Left cardiac atrium (tissue), 4 donors: ENCODE measurements around the gene ANKLE1. TPM values are rescaled to one million over a fixed set of nuclear protein-coding genes. Genes with fewer than 3 reads are reported as not detected.
A peak's percentile ranks its signal among the peaks of the same experiment; 100 is the strongest.

Experiments
- ATAC-seq, 2 donors: fragments of 200-7000 bp; cut with Tn5 transposase; one replicate each; pipeline ENCODE4 v1.9.1; 2020; ENCODE audit warnings: mild to moderate bottlenecking in 2 of 2, moderate library complexity in 2 of 2
- DNase-seq: peaks from one replicate; pipeline ENCODE4 v3.0.0-alpha.2; 2020
- intact Hi-C, 2 donors: fragments of 100-400 bp; cut with DNase I; formaldehyde crosslinking; loops; one replicate each; pipeline versions ENCODE4 v1.14.1 to v1.15.1; 2022 to 2023
- long read RNA-seq: library from polyadenylated mRNA; unstranded; transcript quantifications from one replicate; pipeline ENCODE4 v2.0.0, GENCODE V29; 2021
- total RNA-seq, 2 donors: library from RNA; stranded (reverse); fragmentation: NEBNext Ultra II Directional; extraction: Animal tissue kit (Norgen Biotek cat#: 25700); gene quantifications; one replicate each; pipeline ENCODE4 v1.2.1, GENCODE V29; 2021
- donor health status: DM: no; HTN: yes; CAD: no.
- donor health status: DM: no; HTN: yes; CAD: no; lungs with severe emphysema.
- donor health status: DM: yes; HTN: yes; CAD: no.
- donor health status: Dilated cardiomyopathy.

The ANKLE1 gene, protein sequence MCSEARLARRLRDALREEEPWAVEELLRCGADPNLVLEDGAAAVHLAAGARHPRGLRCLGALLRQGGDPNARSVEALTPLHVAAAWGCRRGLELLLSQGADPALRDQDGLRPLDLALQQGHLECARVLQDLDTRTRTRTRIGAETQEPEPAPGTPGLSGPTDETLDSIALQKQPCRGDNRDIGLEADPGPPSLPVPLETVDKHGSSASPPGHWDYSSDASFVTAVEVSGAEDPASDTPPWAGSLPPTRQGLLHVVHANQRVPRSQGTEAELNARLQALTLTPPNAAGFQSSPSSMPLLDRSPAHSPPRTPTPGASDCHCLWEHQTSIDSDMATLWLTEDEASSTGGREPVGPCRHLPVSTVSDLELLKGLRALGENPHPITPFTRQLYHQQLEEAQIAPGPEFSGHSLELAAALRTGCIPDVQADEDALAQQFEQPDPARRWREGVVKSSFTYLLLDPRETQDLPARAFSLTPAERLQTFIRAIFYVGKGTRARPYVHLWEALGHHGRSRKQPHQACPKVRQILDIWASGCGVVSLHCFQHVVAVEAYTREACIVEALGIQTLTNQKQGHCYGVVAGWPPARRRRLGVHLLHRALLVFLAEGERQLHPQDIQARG
- under 1 TPM; 0.37 to 0.47 TPM for total RNA-seq
- long read RNA-seq, result 0 reads

DNA sequence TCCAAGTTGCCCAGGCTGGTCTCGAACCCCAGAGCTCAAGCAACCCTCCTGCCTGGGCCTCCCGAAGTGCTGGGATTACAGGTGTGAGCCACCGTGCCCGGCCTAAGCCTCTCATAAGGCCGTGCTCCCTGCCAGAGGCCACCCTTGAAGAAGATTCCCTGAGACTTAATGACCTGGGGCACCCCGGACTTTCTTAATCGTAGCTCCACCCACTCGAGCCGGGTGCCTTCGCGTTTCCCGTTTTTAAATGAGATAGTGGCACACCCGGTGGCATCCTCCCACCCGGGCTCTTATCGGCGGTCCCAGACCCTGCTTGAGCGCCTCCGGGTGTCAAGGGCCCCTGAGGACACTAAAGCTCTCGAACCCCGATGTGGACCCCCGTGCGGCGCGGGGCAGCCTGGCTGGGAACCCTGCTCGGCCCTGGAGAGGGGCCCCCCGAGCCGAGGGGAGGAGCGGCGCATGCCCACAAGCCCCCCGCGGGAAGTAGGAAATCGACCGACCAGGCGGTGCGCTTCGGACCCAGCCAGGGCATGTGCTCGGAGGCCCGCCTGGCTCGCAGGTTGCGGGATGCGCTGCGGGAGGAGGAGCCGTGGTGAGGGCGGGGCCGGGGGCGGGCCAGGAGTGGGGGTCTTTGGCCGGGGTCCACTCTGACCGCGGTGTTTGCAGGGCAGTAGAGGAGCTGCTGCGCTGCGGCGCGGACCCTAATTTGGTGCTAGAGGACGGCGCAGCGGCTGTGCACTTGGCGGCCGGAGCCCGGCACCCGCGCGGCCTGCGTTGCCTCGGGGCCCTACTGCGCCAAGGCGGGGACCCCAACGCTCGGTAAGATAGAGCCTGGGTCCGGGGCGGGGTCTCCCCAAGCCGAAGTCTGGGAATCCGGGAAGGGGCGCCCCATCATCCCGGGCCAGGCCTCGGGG lies at the start of gene ANKLE1:
Gene ANKLE1, plus strand, starts transcription at position 511 of the 914 bp plus-strand sequence. Its CDS starts 20 bp downstream, at position 531.
- DNase-seq (no peak), ATAC-seq (peak; percentile 40 to 56)
- intact Hi-C loops, result loop anchor here (1.0 to 10.0 kb wide), 3 partner anchors 77 to 214 kb away; no protein-coding TSS in a partner anchor

DNA sequence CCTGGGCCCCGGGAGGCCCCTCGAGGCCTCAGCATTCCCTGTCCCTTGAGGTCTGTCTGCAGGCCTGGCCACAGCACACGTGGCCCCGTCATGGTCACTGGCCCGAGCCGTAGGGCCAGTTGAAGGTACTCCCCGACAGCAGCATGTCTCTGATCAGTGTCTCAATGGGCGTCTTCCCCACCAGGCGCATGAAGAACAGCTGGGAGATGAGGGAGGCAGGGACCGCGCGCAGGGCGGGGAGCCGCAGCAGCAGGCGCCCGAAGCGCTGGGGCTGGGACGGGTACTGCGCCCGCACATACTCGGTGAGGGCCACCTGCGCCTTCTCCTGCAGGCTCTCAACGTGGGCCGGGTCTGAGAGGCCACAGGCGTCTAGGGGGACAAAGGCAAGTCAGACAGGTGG lies 49.4 kb upstream of the ANKLE1 start:
- intact Hi-C loops, result no loop called here
- ATAC-seq (no peak), DNase-seq (no peak)

DNA sequence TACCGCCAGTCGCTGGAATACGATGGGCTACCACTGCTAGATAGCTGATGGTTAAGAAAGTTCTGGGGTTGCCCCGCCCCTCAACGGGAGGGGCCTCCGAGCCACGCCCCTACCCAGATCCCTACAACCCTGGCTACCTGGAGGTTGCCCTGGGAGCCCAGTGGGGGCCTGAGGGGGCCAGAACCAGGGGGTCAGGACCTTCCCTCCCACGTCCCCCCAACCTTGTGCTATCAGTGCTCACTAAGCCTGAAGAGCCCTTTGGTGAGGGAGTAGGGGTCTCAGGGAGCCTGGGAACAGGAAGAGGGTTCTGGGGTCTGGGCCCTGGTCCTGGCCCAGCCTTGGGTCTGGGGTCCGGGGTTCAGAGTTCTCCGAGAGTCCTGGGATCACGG lies 46.8 kb upstream of the ANKLE1 start:
- ATAC-seq (peak; percentile 65 to 81), DNase-seq (peak; percentile 66)
- intact Hi-C loops, result loop anchor here in 1 of 2 donors (5.0 kb wide), 1 partner anchor 168 kb away; no protein-coding TSS in a partner anchor

DNA sequence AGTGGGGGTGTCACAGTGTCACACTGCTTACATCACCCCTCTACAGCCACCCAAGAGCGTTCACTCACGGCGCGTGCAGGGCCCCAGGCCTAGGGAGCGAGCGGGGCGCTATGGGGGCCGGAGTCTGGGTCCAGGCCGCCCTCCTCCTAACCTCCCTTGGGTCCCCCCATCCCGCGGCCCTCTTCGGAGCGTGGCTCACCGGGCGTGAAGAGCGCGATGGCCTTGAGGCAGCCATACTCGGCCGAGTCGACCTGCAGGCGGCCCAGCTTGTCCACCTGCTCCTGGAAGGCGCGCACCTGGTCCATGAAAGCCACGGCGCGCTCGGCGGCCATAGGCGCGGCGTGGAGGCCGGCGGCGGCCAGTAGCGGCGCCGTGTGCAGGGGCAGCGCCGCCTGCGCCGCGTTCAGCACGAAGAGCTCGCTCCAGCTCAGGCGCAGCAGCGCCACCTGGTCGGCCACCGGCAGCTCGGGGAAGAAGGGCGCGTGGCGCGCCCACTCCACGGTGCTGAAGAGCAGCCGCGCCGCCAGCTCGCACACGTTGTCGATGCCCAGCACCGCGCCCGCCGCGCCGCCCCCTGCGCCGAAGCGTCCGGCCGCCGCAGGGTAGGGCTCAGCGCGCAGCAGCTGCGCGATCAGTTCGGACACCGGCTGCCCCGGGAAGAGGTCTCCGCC lies 46.3 kb upstream of the ANKLE1 start:
- ATAC-seq (peak; percentile 91 to 93), DNase-seq (peak; percentile 80)
- intact Hi-C loops, result loop anchor here in 1 of 2 donors (5.0 kb wide), 1 partner anchor 168 kb away; no protein-coding TSS in a partner anchor

DNA sequence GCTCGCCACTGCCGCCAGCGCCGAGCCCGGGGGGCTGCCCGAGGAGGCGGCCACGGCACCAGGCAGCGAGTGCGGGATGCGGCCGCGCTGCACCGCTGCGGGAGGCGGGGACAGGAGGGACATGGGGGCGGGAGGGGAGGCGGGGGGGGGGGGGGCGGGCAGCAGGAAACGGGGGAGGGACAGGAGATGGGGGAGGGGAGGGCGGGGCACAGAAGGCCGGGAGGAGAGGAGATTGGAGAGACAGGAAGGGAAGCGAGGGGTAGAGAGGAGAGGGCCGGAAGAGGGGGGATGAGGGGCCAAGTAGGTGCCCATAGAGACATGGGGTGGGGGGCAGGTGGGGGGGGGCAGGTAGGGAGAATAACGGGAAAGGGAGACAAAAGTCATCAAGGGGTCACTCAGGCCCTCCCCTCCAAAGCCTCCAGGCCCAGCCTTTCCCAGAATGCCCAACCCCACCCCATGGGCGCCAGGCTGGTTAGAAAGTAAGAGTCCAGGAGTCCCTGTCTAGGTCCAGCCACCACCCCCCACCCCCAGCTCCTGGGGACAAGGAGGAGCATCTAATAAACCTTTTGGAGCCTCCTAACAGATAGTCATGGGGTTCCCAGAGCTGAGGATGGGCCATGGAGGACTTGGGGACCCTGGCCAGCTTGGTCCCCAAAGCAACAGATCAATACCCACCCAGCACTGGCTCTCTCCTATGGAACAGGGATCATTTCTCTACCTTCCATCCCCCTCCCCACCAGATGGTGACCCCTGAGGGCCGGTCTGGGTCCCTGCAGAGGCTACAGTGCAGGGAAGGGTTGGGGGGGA lies 45.5 kb upstream of the ANKLE1 start:
- intact Hi-C loops, result loop anchor here in 1 of 2 donors (5.0 kb wide), 1 partner anchor 169 kb away; no protein-coding TSS in a partner anchor
- no peak for DNase-seq
- ATAC-seq, result peak; percentile 1 to 38

DNA sequence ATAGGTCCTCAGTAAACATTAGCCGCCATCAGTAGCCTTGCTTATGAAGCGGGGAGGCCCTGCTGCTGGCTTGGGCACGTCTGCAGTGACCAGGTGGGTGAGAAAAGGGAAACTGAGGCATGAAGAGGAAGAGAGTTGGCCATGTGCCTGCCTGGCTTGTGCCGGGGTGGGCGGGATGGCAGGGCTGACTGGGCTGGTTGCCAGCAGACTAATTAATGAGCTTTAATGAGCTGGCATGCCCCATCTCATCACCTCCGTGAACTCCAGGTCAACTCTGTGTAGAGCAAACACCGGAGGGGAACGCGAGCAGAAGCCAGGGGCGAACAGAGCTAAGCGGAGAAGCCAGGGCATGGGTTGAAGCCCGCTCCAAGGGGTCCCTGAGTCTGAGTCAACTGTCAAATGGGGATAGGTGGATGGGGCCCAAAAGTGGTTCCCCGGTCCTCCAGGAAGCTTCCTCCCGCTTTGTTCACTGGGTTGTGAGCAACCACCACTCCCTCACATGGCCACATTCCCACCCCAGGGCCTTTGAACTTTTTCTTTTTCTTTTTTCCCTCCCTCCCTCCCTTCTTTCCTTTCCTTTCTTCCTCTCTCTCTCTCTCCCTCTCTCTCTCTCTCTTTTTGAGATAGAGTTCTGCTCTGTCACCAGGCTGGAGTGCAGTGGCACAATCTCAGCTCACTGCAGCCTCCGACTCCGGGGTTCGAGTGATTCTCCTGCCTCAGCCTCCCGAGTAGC lies 44.7 kb upstream of the ANKLE1 start:
- DNase-seq, result no peak
- intact Hi-C loops, result loop anchor here in 1 of 2 donors (5.0 kb wide), 1 partner anchor 170 kb away; no protein-coding TSS in a partner anchor
- ATAC-seq, result no peak

DNA sequence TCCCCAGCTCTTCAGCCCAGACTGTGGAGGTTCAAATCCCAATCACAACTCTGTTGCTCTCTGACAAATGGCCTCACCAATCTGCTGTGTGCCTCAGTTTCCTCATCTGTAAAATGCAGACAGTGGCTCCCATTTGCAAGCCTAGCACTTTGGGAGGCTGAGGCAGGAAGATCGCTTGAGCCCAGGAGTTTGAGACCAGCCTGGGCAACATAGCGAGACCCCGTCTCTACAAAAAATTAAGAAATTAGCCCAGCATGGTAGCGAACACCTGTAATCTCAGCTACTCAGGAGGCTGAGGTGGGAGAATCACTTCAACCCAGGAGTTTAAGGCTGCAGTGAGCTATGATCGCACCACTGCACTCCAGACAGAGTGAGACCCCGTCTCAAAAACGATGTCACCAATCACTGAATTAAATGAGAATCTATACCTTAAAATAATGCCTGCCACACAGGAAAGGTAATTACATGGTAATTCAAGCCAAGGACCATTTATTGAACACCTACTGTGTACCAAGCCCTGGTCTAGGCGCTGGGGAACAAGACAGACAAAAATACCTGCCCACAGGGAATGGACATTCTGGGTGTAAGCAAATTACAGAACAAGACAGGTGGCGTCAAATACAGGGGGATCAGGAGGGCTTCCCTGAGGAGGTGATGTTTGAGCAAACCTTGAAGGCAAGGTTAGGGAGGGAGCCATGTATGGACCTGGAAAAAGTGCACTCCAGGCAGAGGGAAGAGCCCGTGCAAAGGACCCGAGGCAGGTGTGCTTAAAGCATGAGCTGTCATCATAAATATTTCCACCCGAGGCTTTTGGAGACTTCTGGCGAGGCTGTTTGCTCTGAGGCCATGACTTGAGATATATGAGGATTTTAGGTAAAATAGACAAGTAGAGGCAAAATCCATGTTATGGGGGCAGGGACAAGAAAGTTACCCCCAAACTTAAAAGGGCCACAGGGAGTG lies 43.7 kb upstream of the ANKLE1 start:
- intact Hi-C loops, result loop anchor here in 1 of 2 donors (5.0 kb wide), 1 partner anchor 171 kb away; no protein-coding TSS in a partner anchor
- no peak for DNase-seq
- ATAC-seq, result no peak

DNA sequence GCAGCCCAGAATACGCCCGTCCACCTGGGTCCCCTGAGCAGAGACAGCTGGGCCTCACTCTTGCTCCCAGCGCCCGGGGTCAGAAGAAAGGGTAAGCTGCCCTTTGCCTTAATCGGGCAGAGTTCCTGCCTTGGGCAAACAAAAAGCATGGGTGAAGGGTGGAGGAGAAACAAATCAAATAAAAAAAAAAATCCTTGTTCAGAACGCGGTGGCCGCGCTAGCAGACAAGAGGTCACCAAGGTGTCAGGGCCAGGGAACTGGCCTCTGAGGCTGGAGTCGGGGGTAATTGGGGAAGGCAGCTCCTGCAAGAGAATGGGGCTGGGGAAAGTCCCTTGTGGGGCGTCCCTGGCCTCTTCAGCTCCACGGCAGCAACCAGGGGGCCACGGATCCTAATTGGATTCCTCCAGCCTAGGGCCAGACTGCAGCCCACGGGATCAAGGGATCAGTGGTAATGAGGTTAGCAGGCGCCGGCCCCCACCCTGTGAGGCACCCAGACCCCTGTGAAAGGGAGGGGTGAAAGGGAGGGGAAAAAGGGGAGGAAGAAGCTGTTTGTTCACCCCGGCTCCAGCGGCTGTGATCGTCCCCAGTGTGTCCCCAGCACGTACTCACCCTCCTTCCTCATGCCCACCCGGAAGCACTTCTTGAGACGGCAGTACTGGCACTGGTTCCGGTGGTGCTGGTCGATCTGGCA lies 41.5 kb upstream of the ANKLE1 start:
- intact Hi-C loops, result no loop called here
- ATAC-seq, result no peak
- no peak for DNase-seq

DNA sequence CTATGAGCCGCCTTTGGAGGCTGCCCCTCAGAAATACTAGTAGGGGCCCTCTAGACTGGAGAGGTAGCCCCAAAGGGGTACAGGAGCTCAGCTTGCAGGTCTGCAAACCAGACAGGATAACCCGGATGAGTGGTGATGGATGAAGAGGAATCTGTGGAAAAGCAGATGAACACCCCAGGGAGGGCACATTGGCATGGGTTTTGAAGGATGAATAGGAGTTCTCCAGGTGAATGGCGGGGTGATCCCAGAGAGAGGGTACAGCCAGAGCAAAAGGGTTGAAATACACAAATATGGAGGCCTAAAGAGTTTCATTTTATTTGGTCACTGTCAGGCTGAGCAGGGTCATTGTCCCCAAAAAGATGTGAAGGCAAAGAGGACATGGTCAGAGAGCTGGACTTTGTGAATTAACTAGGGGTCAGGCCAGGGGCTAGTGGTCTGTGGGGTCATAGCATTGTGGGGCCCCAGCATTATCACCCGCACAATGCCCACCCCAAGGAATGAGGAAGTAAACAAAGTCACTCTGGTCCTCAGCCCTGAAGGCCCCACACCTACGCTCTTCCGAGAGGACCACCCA lies 40.8 kb upstream of the ANKLE1 start:
- ATAC-seq (no peak), DNase-seq (no peak)
- intact Hi-C loops, result no loop called here

DNA sequence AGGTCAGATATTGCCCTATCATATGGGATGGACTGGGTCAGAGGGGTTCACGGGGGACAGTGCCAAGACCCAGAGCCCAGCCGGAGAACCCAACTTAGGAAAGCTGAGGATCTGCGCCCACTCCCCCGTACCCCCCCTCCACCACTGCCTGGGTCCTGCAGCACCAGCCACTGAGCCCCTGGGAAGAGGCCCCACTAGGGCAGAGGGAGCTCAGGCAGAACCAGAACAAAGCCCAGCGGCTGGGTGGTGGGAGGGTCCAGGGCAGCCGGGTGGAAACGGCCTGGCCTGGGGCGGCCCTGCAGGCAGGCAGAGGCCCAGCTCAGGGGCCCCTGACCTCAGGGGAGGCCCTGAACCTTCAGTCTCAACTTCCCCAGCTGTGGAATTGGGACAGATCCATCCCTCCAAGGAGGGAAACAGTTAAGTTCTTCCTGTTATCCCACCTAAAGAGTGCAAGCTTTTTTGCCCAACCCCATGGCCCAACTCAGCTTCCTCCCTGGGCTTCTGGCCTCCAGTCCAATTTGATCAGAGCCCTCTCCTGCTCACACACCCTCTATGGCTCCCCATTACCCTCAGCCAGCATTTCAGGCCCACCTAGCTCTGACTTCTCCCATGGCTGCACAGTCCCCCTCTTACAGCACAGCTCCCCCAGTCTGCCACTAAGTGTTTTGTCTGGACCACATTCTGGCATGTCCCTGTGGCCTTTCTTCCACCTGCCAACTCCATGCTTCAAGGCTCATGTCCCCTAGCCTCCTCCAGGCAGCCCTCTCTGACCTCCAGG lies 39.1 kb upstream of the ANKLE1 start:
- ATAC-seq (no peak), DNase-seq (no peak)
- intact Hi-C loops, result no loop called here

DNA sequence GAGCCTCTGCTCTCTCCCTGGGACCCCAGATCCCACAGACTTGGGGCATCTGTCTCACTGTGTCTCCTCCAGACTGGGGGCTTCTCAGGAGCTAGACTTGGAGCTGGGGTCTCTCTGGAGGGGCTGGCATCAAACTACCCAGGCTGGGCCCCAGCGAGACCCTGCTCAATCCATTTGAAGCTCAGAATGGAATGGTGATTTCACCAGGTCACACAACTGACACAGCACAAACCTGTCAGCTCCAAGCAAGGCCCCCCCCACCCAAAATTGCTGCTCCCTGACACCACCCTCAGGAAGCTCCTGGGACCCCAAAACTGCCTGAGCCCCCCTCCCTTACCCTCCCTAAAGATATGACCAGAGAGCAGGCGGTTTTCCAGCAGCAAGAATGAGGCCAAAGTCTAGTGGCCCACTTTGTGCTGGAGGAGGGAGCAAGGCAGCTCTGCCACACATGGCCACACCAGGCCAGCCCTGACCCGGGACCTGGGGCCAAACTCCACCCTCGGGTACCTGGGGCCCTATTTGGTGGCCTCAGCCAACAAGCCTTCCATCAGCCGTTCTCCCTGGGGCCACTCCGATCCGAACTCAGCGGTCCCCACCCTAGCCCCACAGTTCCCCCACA lies 38.4 kb upstream of the ANKLE1 start:
- intact Hi-C loops, result no loop called here
- ATAC-seq (no peak), DNase-seq (no peak)

DNA sequence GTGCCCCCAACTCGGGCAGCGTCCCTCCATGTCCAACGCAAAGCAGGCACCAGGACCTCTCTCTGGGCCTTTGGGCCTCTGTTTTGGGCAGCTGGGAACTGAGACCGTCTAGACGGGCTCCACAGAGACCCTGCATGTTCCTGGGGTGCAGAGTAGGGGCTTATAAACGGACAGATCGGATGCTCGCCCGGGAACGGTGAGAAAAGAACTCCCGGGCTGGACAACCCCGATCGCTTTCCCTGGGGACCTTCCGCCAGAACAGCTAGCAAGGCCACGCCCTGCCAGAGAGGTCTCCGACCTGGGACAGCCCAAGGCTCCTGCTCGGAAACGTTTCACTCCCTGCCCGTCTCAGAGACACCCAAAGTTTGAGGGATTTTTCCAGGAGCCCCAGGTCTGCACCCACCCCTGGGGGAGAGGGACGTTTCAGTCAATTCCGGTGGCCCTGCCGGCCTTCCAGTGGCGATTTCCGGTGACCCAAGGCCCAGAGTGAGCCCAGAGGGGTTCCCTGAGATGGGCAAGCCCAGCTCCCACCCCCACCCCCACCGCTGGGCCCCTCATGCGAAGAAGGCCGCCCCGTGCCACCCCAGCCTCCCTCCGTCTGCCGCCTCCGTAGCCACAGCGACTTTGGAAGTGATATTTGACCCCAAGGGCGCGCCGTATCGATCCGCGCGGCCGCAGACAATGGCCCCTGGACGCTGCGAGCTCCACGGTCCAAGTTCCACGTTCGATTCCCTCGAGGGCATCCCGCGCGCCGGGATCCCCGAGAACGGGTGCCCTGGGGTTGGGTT lies 37.7 kb upstream of the ANKLE1 start:
- ATAC-seq, result peak; percentile 7 to 17
- peak; percentile 79 for DNase-seq
- intact Hi-C loops, result no loop called here
